H1 (cell line): ENCODE data around the gene DKKL1. TPM values are rescaled to one million over a fixed set of nuclear protein-coding genes. Genes with fewer than 3 reads are reported as not detected.
"Not testable (repeated sequence)": the region's sequence is repeated elsewhere in the genome, so short reads cannot be mapped to it uniquely, and the experiment has no call there.

ENCODE experiments used
- CTCF ChIA-PET: fragments of 300-600 bp; sonication (Branson Sonifier 250); formaldehyde crosslinking; loops from one replicate; lab custom pipeline; 2021; ENCODE audit not compliant: partially characterized antibody; lab: Charles Lee
- POLR2A ChIA-PET: fragments of 300-600 bp; sonication (Branson Sonifier 250); formaldehyde crosslinking; loops from one replicate; lab custom pipeline; 2021; ENCODE audit warnings: inconsistent platforms; ENCODE audit not compliant: partially characterized antibody; lab: Charles Lee
- DNase-seq, 2 experiments: peaks; one replicate each; pipeline versions ENCODE4 v3.0.0 to v3.0.0-alpha.2; 2010 to 2022; ENCODE audit warnings: low spot score in 2 of 2, low read depth in 1 of 2, mixed read lengths in 1 of 2
- FAIRE-seq: peaks from 2 replicates; lab custom pipeline; 2011; peaks lifted over from hg19 to GRCh38; lab: Jason Lieb, UNC
- H2AFZ ChIP-seq: 2 replicates; pipeline ENCODE4 v1.8.1; 2012; ENCODE audit warnings: low read length, inconsistent platforms
- H2AK5ac ChIP-seq: 2 replicates; pipeline ENCODE4 v1.6.1; 2013; ENCODE audit warnings: low read depth, low read length
- H2BK120ac ChIP-seq: replicated peaks from 2 replicates; pipeline ENCODE3; 2013; ENCODE audit warnings: low read depth, low read length, inconsistent platforms
- H2BK12ac ChIP-seq: 2 replicates; pipeline ENCODE4 v1.6.1; 2013; ENCODE audit warnings: low read depth, low read length
- H2BK15ac ChIP-seq: 2 replicates; pipeline ENCODE4 v1.6.1; 2013; ENCODE audit warnings: low read length
- H2BK20ac ChIP-seq: 2 replicates; pipeline ENCODE4 v1.6.1; 2013; ENCODE audit warnings: low read length
- H2BK5ac ChIP-seq: 2 replicates; pipeline ENCODE4 v1.6.1; 2013; ENCODE audit warnings: low read depth, low read length
- H3K14ac ChIP-seq: 2 replicates; pipeline ENCODE4 v1.6.1; 2013; ENCODE audit warnings: inconsistent platforms; ENCODE audit not compliant: insufficient read length
- H3K18ac ChIP-seq: 2 replicates; pipeline ENCODE4 v1.6.1; 2013; ENCODE audit warnings: low read length; ENCODE audit errors: extremely low read depth
- H3K23ac ChIP-seq: 2 replicates; pipeline ENCODE4 v1.6.1; 2013; ENCODE audit warnings: inconsistent platforms; ENCODE audit not compliant: insufficient read length
- H3K23me2 ChIP-seq: 2 replicates; pipeline ENCODE4 v1.6.1; 2013; ENCODE audit warnings: low read depth, low read length
- H3K27ac ChIP-seq: 2 replicates; pipeline ENCODE4 v1.6.1; 2011; ENCODE audit warnings: low read depth, low read length, inconsistent platforms
- H3K27me3 ChIP-seq, 4 experiments: replicated peaks in 1 of 4; 1 replicate in 1 of 4; 2 replicates in 3 of 4; pipeline versions ENCODE4 v1.6.1 to v1.8.1; 2011 to 2013; ENCODE audit warnings: low read length in 3 of 4, mild to moderate bottlenecking in 3 of 4, inconsistent platforms in 2 of 4, mixed read lengths in 2 of 4, moderate library complexity in 1 of 4; ENCODE audit not compliant: control insufficient read depth in 3 of 4, insufficient read depth in 3 of 4; ENCODE audit errors: extremely low read depth in 1 of 4
- H3K36me3 ChIP-seq, 4 experiments: 2 replicates each; pipeline versions ENCODE4 v1.6.1 to v1.8.1; 2011 to 2013; ENCODE audit warnings: mild to moderate bottlenecking in 4 of 4, low read length in 3 of 4, moderate library complexity in 2 of 4, control low read depth in 1 of 4, inconsistent platforms in 1 of 4; ENCODE audit not compliant: insufficient read depth in 4 of 4, control insufficient read depth in 2 of 4
- H3K4ac ChIP-seq: replicated peaks from 2 replicates; pipeline ENCODE3; 2013; ENCODE audit warnings: low read length, low read depth, mixed read lengths, inconsistent platforms; ENCODE audit not compliant: insufficient read length
- H3K4me1 ChIP-seq, 4 experiments: replicated peaks in 1 of 4; 1 replicate in 1 of 4; 2 replicates in 3 of 4; pipeline versions ENCODE4 v1.6.1 to v1.8.1; 2011 to 2013; ENCODE audit warnings: low read length in 3 of 4, inconsistent platforms in 2 of 4, mixed read lengths in 1 of 4; ENCODE audit not compliant: insufficient read depth in 4 of 4, control insufficient read depth in 3 of 4
- H3K4me2 ChIP-seq, 2 experiments: 2 replicates each; pipeline versions ENCODE4 v1.6.1 to v1.8.1; 2011 to 2013; ENCODE audit warnings: low read depth in 2 of 2, low read length in 2 of 2, control low read depth in 1 of 2, inconsistent platforms in 1 of 2, mild to moderate bottlenecking in 1 of 2; ENCODE audit not compliant: insufficient read depth in 1 of 2
- H3K4me3 ChIP-seq, 4 experiments: fragments of 200-600, 300-600 bp in 1 of 4; sonication (generic), shearing (Covaris generic), sonication (Bioruptor Twin) in 1 of 4; 2 replicates each; pipeline versions ENCODE4 v1.5.1 to v1.8.1; 2011 to 2016; ENCODE audit warnings: low read length in 4 of 4, low read depth in 3 of 4, control low read depth in 2 of 4, inconsistent platforms in 2 of 4, mild to moderate bottlenecking in 2 of 4, mixed read lengths in 1 of 4, moderate library complexity in 1 of 4; ENCODE audit not compliant: insufficient read depth in 2 of 4; ENCODE audit errors: extremely low read depth in 1 of 4
- H3K56ac ChIP-seq: replicated peaks from 2 replicates; pipeline ENCODE3; 2013; ENCODE audit warnings: low read depth, mild to moderate bottlenecking, mixed read lengths, low read length, inconsistent platforms; ENCODE audit not compliant: insufficient read length
- H3K79me1 ChIP-seq: 2 replicates; pipeline ENCODE4 v1.6.1; 2013; ENCODE audit warnings: low read depth, low read length, control low read depth
- H3K79me2 ChIP-seq, 2 experiments: 2 replicates each; pipeline versions ENCODE4 v1.6.1 to v1.8.1; 2012 to 2013; ENCODE audit warnings: low read length in 2 of 2, mild to moderate bottlenecking in 2 of 2, inconsistent platforms in 1 of 2; ENCODE audit not compliant: insufficient read depth in 2 of 2, control insufficient read depth in 1 of 2
- H3K9ac ChIP-seq, 4 experiments: replicated peaks in 1 of 4; 1 replicate in 1 of 4; 2 replicates in 3 of 4; pipeline versions ENCODE4 v1.6.1 to v1.8.1; 2011 to 2013; ENCODE audit warnings: low read depth in 3 of 4, low read length in 3 of 4, control low read depth in 2 of 4, mild to moderate bottlenecking in 2 of 4, moderate library complexity in 2 of 4, inconsistent platforms in 1 of 4; ENCODE audit errors: extremely low read depth in 1 of 4
- H3K9me3 ChIP-seq, 2 experiments: 2 replicates each; pipeline versions ENCODE4 v1.6.1 to v1.8.1; 2012 to 2013; ENCODE audit warnings: mild to moderate bottlenecking in 2 of 2, moderate library complexity in 2 of 2, control low read depth in 1 of 2, inconsistent platforms in 1 of 2, low read depth in 1 of 2, low read length in 1 of 2, mixed read lengths in 1 of 2; ENCODE audit not compliant: insufficient read depth in 2 of 2
- H4K20me1 ChIP-seq, 2 experiments: replicated peaks in 1 of 2; 2 replicates each; pipeline versions ENCODE3 to v1.8.1; 2011 to 2013; ENCODE audit warnings: inconsistent platforms in 2 of 2, low read length in 2 of 2, mild to moderate bottlenecking in 1 of 2; ENCODE audit not compliant: insufficient read depth in 2 of 2, control insufficient read depth in 1 of 2
- H4K5ac ChIP-seq: 2 replicates; pipeline ENCODE4 v1.6.1; 2013; ENCODE audit warnings: low read length, low read depth, mixed read lengths, inconsistent platforms; ENCODE audit not compliant: insufficient read length
- H4K8ac ChIP-seq: 2 replicates; pipeline ENCODE4 v1.8.0; 2013; ENCODE audit warnings: mild to moderate bottlenecking, moderate library complexity, low read length, inconsistent platforms; ENCODE audit not compliant: insufficient read depth; ENCODE audit errors: extremely low read depth
- H4K91ac ChIP-seq: replicated peaks from 2 replicates; pipeline ENCODE3; 2013; ENCODE audit warnings: low read length, mixed read lengths, inconsistent platforms; ENCODE audit not compliant: insufficient read length
- WGBS, 2 experiments: shearing (Covaris generic) in 1 of 2; methylation state at CpG; one replicate each; pipeline versions ENCODE4 v1.1.6 to v1.1.7; 2013 to 2015; ENCODE audit warnings: low lambda C conversion rate in 2 of 2, mixed read lengths in 2 of 2, inconsistent platforms in 1 of 2, low coverage in 1 of 2, missing lambda C conversion rate in 1 of 2; ENCODE audit not compliant: insufficient replicate concordance in 2 of 2, insufficient coverage in 1 of 2, insufficient read length in 1 of 2; ENCODE audit errors: extremely low coverage in 1 of 2, missing lambda C conversion rate in 1 of 2; 5-methylcytosine and 5-hydroxymethylcytosine counted together
- polyA plus RNA-seq, 7 experiments: library from polyadenylated mRNA; depleted of rRNA in 3 of 7; stranded (reverse) in 5 of 7; unstranded in 2 of 7; fragments of >200 nt in 5 of 7; fragments of 200-250 nt in 2 of 7; gene quantifications; 1 replicate in 5 of 7; 2 replicates in 1 of 7; 4 replicates in 1 of 7; pipeline versions ENCODE4 v1.2.1 to v1.2.3, GENCODE V29; 2011 to 2013; ENCODE audit warnings: missing spikeins in 2 of 7, mixed read lengths in 2 of 7
- total RNA-seq: library from RNA; stranded (reverse); fragmentation: NEBNext Ultra II Directional; extraction: Animal tissue kit (Norgen Biotek cat#: 25700); gene quantifications from 2 replicates; pipeline ENCODE4 v1.2.1, GENCODE V29; 2021

Gene DKKL1
- total and polyA plus RNA-seq, 2 of the 8 experiments (the other 6 are each of a cell fraction or from before 2014, with no cell fraction given): 2.6 to 6.8 TPM

- H3K4me3 ChIP-seq, H2BK15ac ChIP-seq, H3K4ac ChIP-seq, H3K4me1 ChIP-seq, H2BK12ac ChIP-seq, H2BK120ac ChIP-seq, H3K27ac ChIP-seq, FAIRE-seq, H4K5ac ChIP-seq, H3K23me2 ChIP-seq, H4K8ac ChIP-seq, H2BK20ac ChIP-seq, H2BK5ac ChIP-seq, H3K79me1 ChIP-seq, H3K14ac ChIP-seq, H3K18ac ChIP-seq, H3K9ac ChIP-seq, H3K9me3 ChIP-seq, DNase-seq, H3K36me3 ChIP-seq, H3K23ac ChIP-seq, H3K4me2 ChIP-seq, H2AK5ac ChIP-seq, H2AFZ ChIP-seq, H4K20me1 ChIP-seq, H3K56ac ChIP-seq, H3K79me2 ChIP-seq, H4K91ac ChIP-seq: not testable (repeated sequence)
- ChIA-PET CTCF (interaction anchor here (1.2 to 1.7 kb wide), 4 partner anchors 20 to 103 kb away, joined by 3 to 4 read pairs (median 3); no protein-coding TSS in a partner anchor), POLR2A (interaction anchor here (1.3 to 1.4 kb wide), 2 partner anchors 8 to 10 kb away, joined by 3 to 4 read pairs; no protein-coding TSS in a partner anchor)
- WGBS, 2 experiments: 86% methylated on average over 13 of the region's 13 CpGs; no CpG with 5 or more reads in 1 of the 2 experiments
- H3K27me3 ChIP-seq: peaks cover 0 to 10% (median 2%) of the 10 kb centered on the region in 4 experiments; a peak in 4 of 7 replicates
Measured at GRCh38 chr19:49332691-49333417, 30.8 kb upstream of the DKKL1 start.
